Naive thymus-derived CD4-positive, alpha-beta T cell (primary cell): ENCODE measurements around the gene MAFG. TPM values are rescaled to one million over a fixed set of nuclear protein-coding genes. Genes with fewer than 3 reads are reported as not detected.

ENCODE experiments used
- ATAC-seq: fragments of 150-1000 bp; cut with Tn5 transposase; 2 replicates; pipeline ENCODE4 v1.10.0; 2021; ENCODE audit warnings: mild to moderate bottlenecking, moderate library complexity
- CTCF ChIA-PET: fragments of 350-600 bp; sonication (Branson Sonifier 250); formaldehyde crosslinking; loops from one replicate; lab custom pipeline; 2021; ENCODE audit warnings: antibody characterized with exemption; lab: Charles Lee
- POLR2A ChIA-PET: fragments of 350-600 bp; sonication (Branson Sonifier 250); formaldehyde crosslinking; loops from one replicate; lab custom pipeline; 2021; ENCODE audit warnings: antibody characterized with exemption, inconsistent platforms; lab: Charles Lee
- DNase-seq, 9 donors: peaks; one replicate each; pipeline versions ENCODE4 v3.0.0 to v3.0.0-alpha.2; 2020 to 2022; ENCODE audit warnings: mixed read lengths in 1 of 9
- H3K27ac ChIP-seq: one replicate; pipeline ENCODE4 v1.7.0; 2013; ENCODE audit warnings: mild to moderate bottlenecking, low read depth, low read length, moderate library complexity
- H3K27me3 ChIP-seq, 2 donors: one replicate each; pipeline ENCODE4 v1.7.0; 2013; ENCODE audit warnings: low read length in 2 of 2, mild to moderate bottlenecking in 2 of 2, moderate library complexity in 2 of 2; ENCODE audit not compliant: control insufficient read depth in 2 of 2, insufficient read depth in 2 of 2
- H3K36me3 ChIP-seq, 3 experiments: 1 replicate in 2 of 3; 2 replicates in 1 of 3; pipeline ENCODE4 v1.7.0; 2013; ENCODE audit warnings: low read length in 3 of 3, mild to moderate bottlenecking in 3 of 3, moderate library complexity in 1 of 3; ENCODE audit not compliant: insufficient read depth in 3 of 3, control insufficient read depth in 2 of 3
- H3K4me1 ChIP-seq, 2 donors: one replicate each; pipeline ENCODE4 v1.7.0; 2013; ENCODE audit warnings: low read length in 2 of 2, mild to moderate bottlenecking in 2 of 2, moderate library complexity in 1 of 2; ENCODE audit not compliant: control insufficient read depth in 2 of 2, insufficient read depth in 2 of 2
- H3K4me3 ChIP-seq: 2 replicates; pipeline ENCODE4 v1.7.0; 2013; ENCODE audit warnings: mild to moderate bottlenecking, low read length
- H3K9me3 ChIP-seq, 3 experiments: 1 replicate in 2 of 3; 2 replicates in 1 of 3; pipeline ENCODE4 v1.7.0; 2013; ENCODE audit warnings: low read length in 3 of 3; ENCODE audit not compliant: control insufficient read depth in 2 of 3
- H3K27ac Mint-ChIP-seq, 9 donors: one replicate each; pipeline ENCODE4 v1.8.0; 2020 to 2022; ENCODE audit warnings: mixed read lengths in 9 of 9, mild to moderate bottlenecking in 8 of 9, moderate library complexity in 5 of 9, inconsistent platforms in 2 of 9
- H3K27me3 Mint-ChIP-seq, 5 donors: one replicate each; pipeline ENCODE4 v1.8.0; 2021 to 2022; ENCODE audit warnings: mixed read lengths in 5 of 5, mild to moderate bottlenecking in 1 of 5
- H3K36me3 Mint-ChIP-seq, 5 donors: one replicate each; pipeline ENCODE4 v1.8.0; 2020 to 2022; ENCODE audit warnings: mixed read lengths in 5 of 5, mild to moderate bottlenecking in 3 of 5, inconsistent platforms in 1 of 5
- H3K4me1 Mint-ChIP-seq, 7 donors: one replicate each; pipeline ENCODE4 v1.8.0; 2020 to 2022; ENCODE audit warnings: mixed read lengths in 7 of 7, mild to moderate bottlenecking in 3 of 7, inconsistent platforms in 1 of 7
- H3K4me3 Mint-ChIP-seq, 10 donors: one replicate each; pipeline ENCODE4 v1.8.0; 2020 to 2022; ENCODE audit warnings: mild to moderate bottlenecking in 10 of 10, mixed read lengths in 10 of 10, moderate library complexity in 6 of 10, inconsistent platforms in 2 of 10
- H3K9me3 Mint-ChIP-seq, 11 donors: one replicate each; pipeline ENCODE4 v1.8.0; 2020 to 2022; ENCODE audit warnings: mixed read lengths in 11 of 11, mild to moderate bottlenecking in 4 of 11, inconsistent platforms in 1 of 11, moderate library complexity in 1 of 11
- intact Hi-C, 2 donors: fragments of 100-400 bp; cut with micrococcal nuclease; formaldehyde crosslinking; loops; one replicate each; pipeline ENCODE4 v1.15.1; 2023
- polyA plus RNA-seq, 2 donors: library from polyadenylated mRNA; unstranded; fragments of 300-500 nt; fragmentation: Illumina TruSeq; gene quantifications; one replicate each; pipeline ENCODE4 v1.2.3, GENCODE V29; 2021
- total RNA-seq, 6 experiments: library from RNA in 5 of 6; stranded (reverse) in 5 of 6; gene quantifications; 1 replicate in 5 of 6; 2 replicates in 1 of 6; pipeline ENCODE4 v1.2.3 and lab custom pipeline; 2021 to 2026

Gene MAFG
- total and polyA plus RNA-seq, 7 experiments from 2014 or later: 2.4 to 28.1 (median 16.0) TPM

GRCh38 chr17:81915331-81915730 is 12.2 kb downstream of the MAFG start:
- Mint-ChIP-seq H3K36me3 (peaks cover 0 to 22% (median 4%) of the 10 kb centered on the region in 5 donors), H3K27ac (peak overlapping the region in 2 of 9 donors; percentile 8 to 14), H3K4me1 (peaks cover 14 to 52% (median 36%) of the 10 kb centered on the region in 7 donors), H3K9me3 (peaks cover 0 to 2% (median 0%) of the 10 kb centered on the region in 11 donors), H3K27me3 (no peaks in the 10 kb centered on the region), H3K4me3 (peak overlapping the region in 6 of 10 donors; percentile 4 to 47 (median 40))
- intact Hi-C loops: no loop called here
- ChIA-PET POLR2A (interaction anchor here (0.8 to 3.5 kb wide), 3 partner anchors 9 to 45 kb away, joined by 3 to 23 read pairs (median 5); partner anchors contain the start of gene MAFG), CTCF (no interaction called here)
- H3K4me1 ChIP-seq: peaks cover 17 to 25% of the 10 kb centered on the region in 2 donors
- no peak overlapping the region for H3K27ac ChIP-seq
- no peak overlapping the region for H3K4me3 ChIP-seq
- H3K9me3 ChIP-seq: no peaks in the 10 kb centered on the region
- DNase-seq (no peak), ATAC-seq (no peak)
- peaks cover 12 to 41% (median 18%) of the 10 kb centered on the region in 3 experiments for H3K36me3 ChIP-seq
- no peaks in the 10 kb centered on the region for H3K27me3 ChIP-seq

- peaks cover 0 to 22% (median 4%) of the 10 kb centered on the region in 5 donors for H3K36me3 Mint-ChIP-seq
- no peak overlapping the region for H3K4me3 Mint-ChIP-seq
- peaks cover 14 to 55% (median 35%) of the 10 kb centered on the region in 7 donors for H3K4me1 Mint-ChIP-seq
- Histone ChIP-seq H3K27me3 (no peaks in the 10 kb centered on the region), H3K4me1 (peaks cover 21 to 28% of the 10 kb centered on the region in 2 donors), H3K9me3 (no peaks in the 10 kb centered on the region), H3K27ac (no peak overlapping the region), H3K4me3 (no peak overlapping the region), H3K36me3 (peaks cover 12 to 41% (median 18%) of the 10 kb centered on the region in 3 experiments)
- ATAC-seq: no peak
- DNase-seq: no peak
- ChIA-PET POLR2A (interaction anchor here (0.6 to 3.5 kb wide), 4 partner anchors 10 to 44 kb away, joined by 3 to 23 read pairs (median 4); partner anchors contain the start of gene MAFG), CTCF (no interaction called here)
- peaks cover 0 to 2% (median 0%) of the 10 kb centered on the region in 11 donors for H3K9me3 Mint-ChIP-seq
- intact Hi-C loops: loop anchor here (5.0 kb wide), 3 partner anchors 52 to 543 kb away; partner anchors contain the start of genes CENPX (in 1 of the 2), LRRC45 (in 1 of the 2), NARF (in 1 of the 2) and P4HB (in 1 of the 2)
- H3K27ac Mint-ChIP-seq: no peak overlapping the region
- no peaks in the 10 kb centered on the region for H3K27me3 Mint-ChIP-seq
Measured at GRCh38 chr17:81914103-81914850, 13.3 kb downstream of the MAFG start.

GRCh38 chr17:81913394-81914102 is 14.0 kb downstream of the MAFG start:
- Histone ChIP-seq H3K9me3 (no peaks in the 10 kb centered on the region), H3K27ac (no peak overlapping the region), H3K4me1 (peaks cover 21 to 27% of the 10 kb centered on the region in 2 donors), H3K27me3 (no peaks in the 10 kb centered on the region), H3K4me3 (no peak overlapping the region), H3K36me3 (peaks cover 12 to 42% (median 18%) of the 10 kb centered on the region in 3 experiments)
- no peak for ATAC-seq
- Mint-ChIP-seq H3K36me3 (peaks cover 0 to 22% (median 4%) of the 10 kb centered on the region in 5 donors), H3K27ac (peak overlapping the region in 3 of 9 donors; percentile 13 to 36 (median 28)), H3K27me3 (no peaks in the 10 kb centered on the region), H3K4me1 (peaks cover 14 to 48% (median 31%) of the 10 kb centered on the region in 7 donors), H3K9me3 (peaks cover 0 to 2% (median 0%) of the 10 kb centered on the region in 11 donors), H3K4me3 (peak overlapping the region in 3 of 10 donors; percentile 10 to 47 (median 38))
- POLR2A ChIA-PET: interaction anchor here (0.7 to 3.5 kb wide), 2 partner anchors 13 to 17 kb away, joined by 3 to 23 read pairs; partner anchors contain the start of gene MAFG
- CTCF ChIA-PET: no interaction called here
- intact Hi-C loops: loop anchor here (5.0 kb wide), 3 partner anchors 51 to 544 kb away; partner anchors contain the start of genes CENPX (in 1 of the 2), LRRC45 (in 1 of the 2), NARF (in 1 of the 2) and P4HB (in 1 of the 2)
- no peak for DNase-seq

- no peak for DNase-seq
- Histone ChIP-seq H3K4me3 (no peak overlapping the region), H3K36me3 (peaks cover 12 to 50% (median 18%) of the 10 kb centered on the region in 3 experiments), H3K4me1 (peaks cover 17 to 22% of the 10 kb centered on the region in 2 donors), H3K9me3 (no peaks in the 10 kb centered on the region), H3K27me3 (no peaks in the 10 kb centered on the region), H3K27ac (no peak overlapping the region)
- ChIA-PET POLR2A (interaction anchor here (0.6 to 3.5 kb wide), 3 partner anchors 14 to 19 kb away, joined by 3 to 23 read pairs (median 3); partner anchors contain the start of gene MAFG), CTCF (no interaction called here)
- no peak for ATAC-seq
- Mint-ChIP-seq H3K4me1 (peaks cover 14 to 44% (median 24%) of the 10 kb centered on the region in 7 donors), H3K36me3 (peaks cover 0 to 22% (median 4%) of the 10 kb centered on the region in 5 donors), H3K9me3 (peaks cover 0 to 2% (median 0%) of the 10 kb centered on the region in 11 donors), H3K27ac (peak overlapping the region in 4 of 9 donors; percentile 36 to 78 (median 46)), H3K4me3 (peak overlapping the region in 7 of 10 donors; percentile 25 to 79 (median 47)), H3K27me3 (no peaks in the 10 kb centered on the region)
- intact Hi-C loops: loop anchor here (5.0 kb wide), 3 partner anchors 50 to 545 kb away; partner anchors contain the start of genes CENPX (in 1 of the 2), LRRC45 (in 1 of the 2), NARF (in 1 of the 2) and P4HB (in 1 of the 2)
Measured at GRCh38 chr17:81912441-81913309, 14.9 kb downstream of the MAFG start.

GRCh38 chr17:81911969-81912368 is 15.6 kb downstream of the MAFG start:
- peaks cover 13 to 17% of the 10 kb centered on the region in 2 donors for H3K4me1 ChIP-seq
- Mint-ChIP-seq H3K4me3 (peak overlapping the region in 8 of 10 donors; percentile 44 to 79 (median 68)), H3K27ac (peak overlapping the region in 4 of 9 donors; percentile 17 to 78 (median 41)), H3K36me3 (peaks cover 0 to 22% (median 4%) of the 10 kb centered on the region in 5 donors), H3K27me3 (no peaks in the 10 kb centered on the region), H3K9me3 (no peaks in the 10 kb centered on the region), H3K4me1 (peaks cover 10 to 38% (median 20%) of the 10 kb centered on the region in 7 donors)
- POLR2A ChIA-PET: interaction anchor here (0.6 to 3.5 kb wide), 2 partner anchors 15 to 18 kb away, joined by 3 to 23 read pairs; partner anchors contain the start of gene MAFG
- no peak for ATAC-seq
- no peak overlapping the region for H3K4me3 ChIP-seq
- intact Hi-C loops: loop anchor here (1.0 to 5.0 kb wide), 8 partner anchors 15 to 545 kb away; partner anchors contain the start of genes ALYREF (in 2 of the 2), ANAPC11 (in 2 of the 2), MAFG (in 2 of the 2) and P4HB (in 2 of the 2)
- no peak for DNase-seq
- no peaks in the 10 kb centered on the region for H3K27me3 ChIP-seq
- CTCF ChIA-PET: no interaction called here
- H3K36me3 ChIP-seq: peaks cover 12 to 58% (median 18%) of the 10 kb centered on the region in 3 experiments
- H3K9me3 ChIP-seq: no peaks in the 10 kb centered on the region
- peak overlapping the region; percentile 55 for H3K27ac ChIP-seq
